IMR-90 (cell line): Measurements from ENCODE around the gene UPK3A.
"Not testable (repeated sequence)": the region's sequence is repeated elsewhere in the genome, so short reads cannot be mapped to it uniquely, and the experiment has no call there.

Experiments
- BHLHE40 ChIP-seq: fragments of 150-350 bp; IDR thresholded peaks from 2 replicates; pipeline ENCODE4 v1.6.1; 2016; ENCODE audit warnings: mild to moderate bottlenecking, low read depth, low read length
- CEBPB ChIP-seq: IDR thresholded peaks from 2 replicates; pipeline ENCODE4 v1.6.1; 2012; ENCODE audit warnings: low read depth, low read length, improper control_type of control experiment
- CTCF ChIP-seq: conservative IDR thresholded peaks from 2 replicates; pipeline ENCODE4 v1.5.1; 2012; ENCODE audit warnings: mild to moderate bottlenecking, low read depth, low read length, improper control_type of control experiment
- POLR2A ChIP-seq: IDR thresholded peaks from 2 replicates; pipeline ENCODE4 v1.6.1; 2012; ENCODE audit warnings: mild to moderate bottlenecking, low read depth, low read length
- RAD21 ChIP-seq: IDR thresholded peaks from 2 replicates; pipeline ENCODE4 v1.6.1; 2012; ENCODE audit warnings: low read length, improper control_type of control experiment
- RFX5 ChIP-seq: IDR thresholded peaks from 2 replicates; pipeline ENCODE4 v1.8.0; 2012; ENCODE audit warnings: low read depth, mild to moderate bottlenecking, low read length, moderate library complexity
- SMC3 ChIP-seq: fragments of 150-350 bp; IDR thresholded peaks from 2 replicates; pipeline ENCODE4 v1.6.1; 2016; ENCODE audit warnings: low read depth, mild to moderate bottlenecking, antibody characterized with exemption, low read length, moderate library complexity

- not testable (repeated sequence) for TF ChIP-seq RAD21, CTCF, SMC3, RFX5, BHLHE40, POLR2A, CEBPB
Observed at GRCh38 chr22:45295004-45295403, 10.3 kb downstream of the UPK3A start.
